ENCODE measurements around the gene FBXO21. TPM values are rescaled to one million over a fixed set of nuclear protein-coding genes. Genes with fewer than 3 reads are reported as not detected.

The FBXO21 gene
- total and polyA plus RNA-seq, 2 experiments from 2014 or later: 53.7 to 203 TPM

GRCh38 chr12:117180758-117181467 lies 9.4 kb downstream of the FBXO21 start:
- H3K4me1 ChIP-seq (ENCODE audit: low read depth): no peaks in the 10 kb centered on the region
- peaks cover 61% of the 10 kb centered on the region for H3K36me3 ChIP-seq

GRCh38 chr12:117178745-117179144 lies 11.5 kb downstream of the FBXO21 start:
- no peak overlapping the region for H3K27ac ChIP-seq
- H3K27me3 ChIP-seq: no peaks in the 10 kb centered on the region
- no peaks in the 10 kb centered on the region for H3K4me1 ChIP-seq (ENCODE audit: low read depth)
- H3K9me3 ChIP-seq (ENCODE audit: low read depth): no peaks in the 10 kb centered on the region
- no peak for TF ChIP-seq CTCF (IDR thresholded peaks at IDR 0.05; ENCODE audit: low read depth, low read length)
- DNase-seq (ENCODE audit: low read depth in 1 of 2, low spot score in 1 of 2): no peak
- H3K4me3 ChIP-seq: no peak overlapping the region
- peaks cover 62% of the 10 kb centered on the region for H3K36me3 ChIP-seq

More at GRCh38 chr12:117180758-117181467, 9.4 kb downstream of the FBXO21 start:
- Histone ChIP-seq H3K27ac (no peak overlapping the region), H3K9me3 (ENCODE audit: low read depth) (no peaks in the 10 kb centered on the region), H3K27me3 (no peaks in the 10 kb centered on the region), H3K4me3 (no peak overlapping the region)
- TF ChIP-seq CTCF (IDR thresholded peaks at IDR 0.05; ENCODE audit: low read depth, low read length): no peak
- DNase-seq (ENCODE audit: low read depth in 1 of 2, low spot score in 1 of 2): no peak

GRCh38 chr12:117178301-117178700 lies 12.0 kb downstream of the FBXO21 start:
- Histone ChIP-seq H3K36me3 (peaks cover 63% of the 10 kb centered on the region), H3K4me3 (no peak overlapping the region), H3K27ac (no peak overlapping the region), H3K9me3 (ENCODE audit: low read depth) (no peaks in the 10 kb centered on the region), H3K4me1 (ENCODE audit: low read depth) (no peaks in the 10 kb centered on the region), H3K27me3 (no peaks in the 10 kb centered on the region)
- no peak for TF ChIP-seq CTCF (IDR thresholded peaks at IDR 0.05; ENCODE audit: low read depth, low read length)
- DNase-seq (ENCODE audit: low read depth in 1 of 2, low spot score in 1 of 2): no peak

GRCh38 chr12:117172168-117172567 lies 18.1 kb downstream of the FBXO21 start:
- H3K36me3 ChIP-seq: peaks cover 80% of the 10 kb centered on the region
- no peak for TF ChIP-seq CTCF (IDR thresholded peaks at IDR 0.05; ENCODE audit: low read depth, low read length)
- no peak overlapping the region for H3K4me3 ChIP-seq
- no peaks in the 10 kb centered on the region for H3K9me3 ChIP-seq (ENCODE audit: low read depth)
- H3K27me3 ChIP-seq: no peaks in the 10 kb centered on the region
- H3K4me1 ChIP-seq (ENCODE audit: low read depth): no peaks in the 10 kb centered on the region
- no peak overlapping the region for H3K27ac ChIP-seq
- DNase-seq (ENCODE audit: low read depth in 1 of 2, low spot score in 1 of 2): no peak

- Histone ChIP-seq H3K27me3 (no peaks in the 10 kb centered on the region), H3K9me3 (ENCODE audit: low read depth) (no peaks in the 10 kb centered on the region), H3K4me3 (no peak overlapping the region), H3K4me1 (ENCODE audit: low read depth) (no peaks in the 10 kb centered on the region), H3K27ac (no peak overlapping the region), H3K36me3 (peaks cover 80% of the 10 kb centered on the region)
- no peak for TF ChIP-seq CTCF (IDR thresholded peaks at IDR 0.05; ENCODE audit: low read depth, low read length)
- DNase-seq (ENCODE audit: low read depth in 1 of 2, low spot score in 1 of 2): no peak
These were observed 18.6 kb downstream of the FBXO21 start for GRCh38 chr12:117171499-117172162.
